ENCODE results near the gene DIP2C.
"Not testable (repeated sequence)": the region's sequence is repeated elsewhere in the genome, so short reads cannot be mapped to it uniquely, and the experiment has no call there.

The DIP2C gene

GRCh38 chr10:266974-267425 is 422.5 kb downstream of the DIP2C start:
- no peak for DNase-seq (ENCODE audit: low read depth)

- not testable (repeated sequence) for DNase-seq (ENCODE audit: low read depth)
Measured at GRCh38 chr10:265816-266588, 423.5 kb downstream of the DIP2C start.

- not testable (repeated sequence) for DNase-seq (ENCODE audit: low read depth)
Measured at GRCh38 chr10:265074-265440, 424.4 kb downstream of the DIP2C start.

- not testable (repeated sequence) for DNase-seq (ENCODE audit: low read depth)
Measured at GRCh38 chr10:264160-265073, 425.1 kb downstream of the DIP2C start.

- no peak for DNase-seq (ENCODE audit: low read depth)
Measured at GRCh38 chr10:260819-261429, 428.5 kb downstream of the DIP2C start.

GRCh38 chr10:251982-252582 is 437.4 kb downstream of the DIP2C start:
- no peak for DNase-seq (ENCODE audit: low read depth)

GRCh38 chr10:248307-248706 is 441.2 kb downstream of the DIP2C start:
- no peak for DNase-seq (ENCODE audit: low read depth)

GRCh38 chr10:247480-247879 is 442.0 kb downstream of the DIP2C start:
- no peak for DNase-seq (ENCODE audit: low read depth)

GRCh38 chr10:246431-246830 is 443.0 kb downstream of the DIP2C start:
- DNase-seq (ENCODE audit: low read depth) = no peak

GRCh38 chr10:244227-244626 is 445.2 kb downstream of the DIP2C start:
- no peak for DNase-seq (ENCODE audit: low read depth)

- DNase-seq (ENCODE audit: low read depth) = no peak
Measured at GRCh38 chr10:241966-242643, 447.4 kb downstream of the DIP2C start.

GRCh38 chr10:241451-241850 is 448.0 kb downstream of the DIP2C start:
- DNase-seq (ENCODE audit: low read depth) = no peak

- no peak for DNase-seq (ENCODE audit: low read depth)
Measured at GRCh38 chr10:239109-239508, 450.4 kb downstream of the DIP2C start.

GRCh38 chr10:235915-236314 is 453.6 kb downstream of the DIP2C start:
- DNase-seq (ENCODE audit: low read depth) = no peak

- DNase-seq (ENCODE audit: low read depth) = no peak
Measured at GRCh38 chr10:234708-235406, 454.6 kb downstream of the DIP2C start.

- no peak for DNase-seq (ENCODE audit: low read depth)
Measured at GRCh38 chr10:232878-233277, 456.6 kb downstream of the DIP2C start.

GRCh38 chr10:232061-232460 is 457.4 kb downstream of the DIP2C start:
- no peak for DNase-seq (ENCODE audit: low read depth)

GRCh38 chr10:230758-231157 is 458.7 kb downstream of the DIP2C start:
- no peak for DNase-seq (ENCODE audit: low read depth)

GRCh38 chr10:228366-228765 is 461.1 kb downstream of the DIP2C start:
- DNase-seq (ENCODE audit: low read depth) = no peak

- no peak for DNase-seq (ENCODE audit: low read depth)
Measured at GRCh38 chr10:227014-227413, 462.5 kb downstream of the DIP2C start.

GRCh38 chr10:226018-226417 is 463.4 kb downstream of the DIP2C start:
- no peak for DNase-seq (ENCODE audit: low read depth)

Measured in stimulated activated CD8-positive, alpha-beta memory T cell treated with anti-CD3 and anti-CD28 coated beads, Interleukin-12 subunit alpha, Interleukin-12 subunit beta, amount 100 ng/mL, for 1 hour (primary cell).